ENCODE results near the gene HOXD10.

DNA sequence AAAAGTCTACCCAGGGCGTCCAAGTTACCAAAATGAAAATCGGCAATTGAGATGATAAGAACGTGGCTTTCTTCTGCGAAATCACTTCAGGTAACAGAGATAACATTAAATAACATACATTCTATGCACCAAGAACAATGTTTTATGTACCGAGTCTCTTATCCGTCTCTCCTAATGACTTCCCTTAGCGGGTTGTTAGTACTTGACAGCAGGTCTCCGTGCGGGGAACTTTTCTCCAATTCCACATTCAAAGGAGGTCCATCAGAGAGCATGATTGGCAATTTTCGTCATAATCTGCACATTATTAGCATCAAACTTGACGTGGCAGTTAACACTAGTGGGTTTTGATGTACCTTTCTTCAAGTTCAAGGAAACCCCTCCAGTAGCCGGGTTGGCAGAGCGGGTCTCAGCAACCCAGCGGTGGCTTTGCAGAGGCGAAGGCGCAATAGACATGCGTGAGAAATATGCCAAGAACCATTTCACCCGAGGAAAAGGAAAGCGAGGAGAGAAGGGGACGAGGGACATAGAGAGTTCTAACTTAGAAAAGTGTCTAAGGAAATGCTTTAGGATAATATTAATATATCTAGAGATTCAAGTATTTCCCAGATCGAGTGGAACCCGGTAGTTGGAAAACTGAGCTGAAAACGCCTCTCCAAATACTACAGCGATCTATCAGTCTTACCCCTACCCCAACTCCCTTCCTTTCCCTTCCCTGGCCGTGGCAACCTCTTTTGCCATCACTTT, 37.9 kb upstream of the HOXD10 start:
- TF ChIP-seq, protein P1, sequence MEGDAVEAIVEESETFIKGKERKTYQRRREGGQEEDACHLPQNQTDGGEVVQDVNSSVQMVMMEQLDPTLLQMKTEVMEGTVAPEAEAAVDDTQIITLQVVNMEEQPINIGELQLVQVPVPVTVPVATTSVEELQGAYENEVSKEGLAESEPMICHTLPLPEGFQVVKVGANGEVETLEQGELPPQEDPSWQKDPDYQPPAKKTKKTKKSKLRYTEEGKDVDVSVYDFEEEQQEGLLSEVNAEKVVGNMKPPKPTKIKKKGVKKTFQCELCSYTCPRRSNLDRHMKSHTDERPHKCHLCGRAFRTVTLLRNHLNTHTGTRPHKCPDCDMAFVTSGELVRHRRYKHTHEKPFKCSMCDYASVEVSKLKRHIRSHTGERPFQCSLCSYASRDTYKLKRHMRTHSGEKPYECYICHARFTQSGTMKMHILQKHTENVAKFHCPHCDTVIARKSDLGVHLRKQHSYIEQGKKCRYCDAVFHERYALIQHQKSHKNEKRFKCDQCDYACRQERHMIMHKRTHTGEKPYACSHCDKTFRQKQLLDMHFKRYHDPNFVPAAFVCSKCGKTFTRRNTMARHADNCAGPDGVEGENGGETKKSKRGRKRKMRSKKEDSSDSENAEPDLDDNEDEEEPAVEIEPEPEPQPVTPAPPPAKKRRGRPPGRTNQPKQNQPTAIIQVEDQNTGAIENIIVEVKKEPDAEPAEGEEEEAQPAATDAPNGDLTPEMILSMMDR (conservative IDR thresholded peaks at IDR 0.05; ENCODE audit: low read depth in 2 of 2) = no peak
- TF ChIP-seq, protein P2, sequence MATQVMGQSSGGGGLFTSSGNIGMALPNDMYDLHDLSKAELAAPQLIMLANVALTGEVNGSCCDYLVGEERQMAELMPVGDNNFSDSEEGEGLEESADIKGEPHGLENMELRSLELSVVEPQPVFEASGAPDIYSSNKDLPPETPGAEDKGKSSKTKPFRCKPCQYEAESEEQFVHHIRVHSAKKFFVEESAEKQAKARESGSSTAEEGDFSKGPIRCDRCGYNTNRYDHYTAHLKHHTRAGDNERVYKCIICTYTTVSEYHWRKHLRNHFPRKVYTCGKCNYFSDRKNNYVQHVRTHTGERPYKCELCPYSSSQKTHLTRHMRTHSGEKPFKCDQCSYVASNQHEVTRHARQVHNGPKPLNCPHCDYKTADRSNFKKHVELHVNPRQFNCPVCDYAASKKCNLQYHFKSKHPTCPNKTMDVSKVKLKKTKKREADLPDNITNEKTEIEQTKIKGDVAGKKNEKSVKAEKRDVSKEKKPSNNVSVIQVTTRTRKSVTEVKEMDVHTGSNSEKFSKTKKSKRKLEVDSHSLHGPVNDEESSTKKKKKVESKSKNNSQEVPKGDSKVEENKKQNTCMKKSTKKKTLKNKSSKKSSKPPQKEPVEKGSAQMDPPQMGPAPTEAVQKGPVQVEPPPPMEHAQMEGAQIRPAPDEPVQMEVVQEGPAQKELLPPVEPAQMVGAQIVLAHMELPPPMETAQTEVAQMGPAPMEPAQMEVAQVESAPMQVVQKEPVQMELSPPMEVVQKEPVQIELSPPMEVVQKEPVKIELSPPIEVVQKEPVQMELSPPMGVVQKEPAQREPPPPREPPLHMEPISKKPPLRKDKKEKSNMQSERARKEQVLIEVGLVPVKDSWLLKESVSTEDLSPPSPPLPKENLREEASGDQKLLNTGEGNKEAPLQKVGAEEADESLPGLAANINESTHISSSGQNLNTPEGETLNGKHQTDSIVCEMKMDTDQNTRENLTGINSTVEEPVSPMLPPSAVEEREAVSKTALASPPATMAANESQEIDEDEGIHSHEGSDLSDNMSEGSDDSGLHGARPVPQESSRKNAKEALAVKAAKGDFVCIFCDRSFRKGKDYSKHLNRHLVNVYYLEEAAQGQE (IDR thresholded peaks at IDR 0.05; ENCODE audit: unreplicated experiment) = no peak
- TF ChIP-seq JUNB (IDR thresholded peaks at IDR 0.05; ENCODE audit: unreplicated experiment) = no peak

Data from GM23338 (cell line).